H1 (cell line): ENCODE measurements around the gene CD72.

Source experiments
- EP300 ChIP-seq, 2 experiments: IDR thresholded peaks; 1 replicate in 1 of 2; 2 replicates in 1 of 2; pipeline ENCODE4 v1.6.1; 2011 to 2012; ENCODE audit warnings: low read depth in 2 of 2, low read length in 2 of 2, mild to moderate bottlenecking in 2 of 2, borderline replicate concordance in 1 of 2, inconsistent platforms in 1 of 2, moderate library complexity in 1 of 2
- POLR2AphosphoS5 ChIP-seq: IDR thresholded peaks from 2 replicates; pipeline ENCODE4 v1.6.1; 2011; ENCODE audit warnings: low read depth, low read length

DNA sequence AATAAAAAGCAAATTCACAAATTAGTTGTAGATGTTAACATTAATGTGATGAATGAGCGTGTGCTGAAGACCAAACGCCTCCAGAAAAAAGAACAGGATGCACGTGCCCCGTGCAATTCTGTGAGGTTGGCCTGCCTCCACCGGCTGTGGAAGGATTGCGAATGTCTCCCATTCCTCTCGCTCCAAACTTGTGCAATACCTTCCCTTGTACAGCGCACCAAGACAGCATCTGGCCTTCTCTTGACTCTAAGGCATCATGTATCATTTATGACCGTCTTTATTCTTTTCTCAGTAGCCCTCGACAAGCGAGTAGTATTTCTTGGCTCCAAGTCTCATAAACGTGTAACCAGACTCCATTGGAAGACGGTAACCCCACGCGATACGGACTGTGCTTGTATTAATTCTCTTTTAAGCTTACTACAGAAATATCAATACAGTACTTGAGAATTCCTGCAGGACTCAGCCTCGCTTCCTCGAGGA, 14.7 kb downstream of the CD72 start:
- TF ChIP-seq EP300 (IDR thresholded peaks at IDR 0.05; ENCODE audit: borderline replicate concordance in 1 of 2, low read depth in 2 of 2, low read length in 2 of 2) = no peak
- TF ChIP-seq POLR2AphosphoS5 = no peak
